C4-2B (cell line): Measurements from ENCODE around the gene VPS33A.

Source experiments
- CTCF ChIP-seq: fragments of 450-650 bp; conservative IDR thresholded peaks from 2 replicates; pipeline ENCODE4 v1.5.1; 2017; ENCODE audit warnings: mild to moderate bottlenecking
- ZFX ChIP-seq: fragments of 450-650 bp; IDR thresholded peaks from 2 replicates; pipeline ENCODE4 v1.6.1; 2017

DNA sequence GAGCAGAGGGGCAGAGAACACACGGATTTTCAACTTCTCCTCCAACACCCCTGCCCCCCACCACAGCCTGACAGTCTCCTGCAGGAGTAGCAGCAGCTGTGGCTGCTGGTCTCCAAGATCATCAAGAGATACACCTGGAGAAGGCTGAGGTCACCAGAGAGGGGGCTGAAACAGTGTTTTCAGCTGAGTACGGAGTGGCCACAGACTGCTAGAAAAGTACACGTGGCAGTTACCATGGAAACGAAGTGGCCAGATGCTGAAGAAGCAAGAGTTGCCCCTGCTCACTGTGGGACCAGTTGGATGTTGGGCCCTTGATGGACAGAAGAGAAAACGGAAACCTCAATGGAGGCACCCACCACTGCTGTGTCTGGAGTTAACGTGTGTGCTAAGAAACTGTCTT lies 35.5 kb downstream of the VPS33A start:
- TF ChIP-seq CTCF (no peak), ZFX (no peak)
